OCI-LY7 (cell line): ENCODE results near the gene CRYGN. TPM values are rescaled to one million over a fixed set of nuclear protein-coding genes. Genes with fewer than 3 reads are reported as not detected.

Experiments
- BruUV-seq: library from RNA; stranded (reverse); fragments of 400-500 nt; replicated peaks from 2 replicates; lab custom pipeline; 2021; lab: Mats Ljungman, UMichigan
- CTCF ChIA-PET: fragments of 300-600 bp; sonication (Branson Sonifier 250); formaldehyde crosslinking; loops from one replicate; lab custom pipeline; 2022; ENCODE audit warnings: antibody characterized with exemption; ENCODE audit not compliant: unreplicated experiment; lab: Charles Lee
- POLR2A ChIA-PET: fragments of 300-600 bp; sonication (Branson Sonifier 250); formaldehyde crosslinking; loops from one replicate; lab custom pipeline; 2022; ENCODE audit warnings: antibody characterized with exemption; lab: Charles Lee
- DNase-seq: peaks from one replicate; pipeline ENCODE4 v3.0.0-alpha.2; 2015; ENCODE audit warnings: low spot score
- H2AFZ ChIP-seq: fragments of 200-600 bp; sonication (generic), shearing (Covaris generic); 2 replicates; pipeline ENCODE4 v1.6.1; 2014; ENCODE audit warnings: mild to moderate bottlenecking, antibody characterized with exemption, low read length, moderate library complexity
- H3K27ac ChIP-seq: fragments of 200-600 bp; sonication (generic); 2 replicates; pipeline ENCODE4 v1.5.1; 2014; ENCODE audit warnings: mixed run types, low read depth, mild to moderate bottlenecking, moderate library complexity, low read length, inconsistent platforms; ENCODE audit not compliant: poor library complexity, severe bottlenecking
- H3K36me3 ChIP-seq: fragments of 200-600 bp; sonication (generic); 2 replicates; pipeline ENCODE4 v1.6.1; 2014; ENCODE audit warnings: mild to moderate bottlenecking, antibody characterized with exemption, low read length, moderate library complexity, mixed read lengths; ENCODE audit not compliant: insufficient read depth
- H3K4me1 ChIP-seq: fragments of 200-600 bp; sonication (generic); 2 replicates; pipeline ENCODE4 v1.5.1; 2014; ENCODE audit warnings: mild to moderate bottlenecking, low read length; ENCODE audit not compliant: insufficient read depth, poor library complexity, severe bottlenecking
- H3K4me2 ChIP-seq: fragments of 200-600 bp; sonication (generic); 2 replicates; pipeline ENCODE4 v1.6.1; 2014; ENCODE audit warnings: mild to moderate bottlenecking, low read length
- H3K4me3 ChIP-seq: fragments of 200-600 bp; sonication (generic); 2 replicates; pipeline ENCODE4 v1.5.1; 2014; ENCODE audit warnings: mild to moderate bottlenecking, low read depth, low read length; ENCODE audit not compliant: poor library complexity, severe bottlenecking
- H3K79me2 ChIP-seq: fragments of 200-600 bp; sonication (generic); 2 replicates; pipeline ENCODE4 v1.6.1; 2016; ENCODE audit warnings: low read depth, mild to moderate bottlenecking, low read length, moderate library complexity, mixed read lengths; ENCODE audit not compliant: insufficient read depth
- H3K9me2 ChIP-seq: fragments of 200-600 bp; sonication (generic); 2 replicates; pipeline ENCODE4 v1.6.1; 2016; ENCODE audit warnings: mild to moderate bottlenecking, low read length, mixed read lengths; ENCODE audit not compliant: insufficient read depth
- H3K9me3 ChIP-seq: fragments of 200-600 bp; sonication (generic); 2 replicates; pipeline ENCODE4 v1.6.1; 2014; ENCODE audit warnings: mild to moderate bottlenecking, mixed run types, low read length, mixed read lengths
- H4K20me1 ChIP-seq: fragments of 200-600 bp; sonication (generic); 2 replicates; pipeline ENCODE4 v1.6.1; 2014; ENCODE audit warnings: mild to moderate bottlenecking, antibody characterized with exemption, low read length, moderate library complexity, mixed read lengths; ENCODE audit not compliant: insufficient read depth
- CTCF ChIP-seq: fragments of 200-600 bp; sonication (generic); conservative IDR thresholded peaks from 2 replicates; pipeline ENCODE4 v1.5.1; 2014; ENCODE audit warnings: mild to moderate bottlenecking, antibody characterized with exemption, low read length, moderate library complexity, mixed read lengths
- EZH2phosphoT487 ChIP-seq: fragments of 200-600 bp; sonication (generic); IDR thresholded peaks from 2 replicates; pipeline ENCODE4 v1.6.1; 2018; ENCODE audit warnings: low read depth, borderline replicate concordance, mild to moderate bottlenecking, mixed run types, antibody characterized with exemption, low read length, moderate library complexity, mixed read lengths
- intact Hi-C: fragments of 100-400 bp; cut with micrococcal nuclease; formaldehyde crosslinking; loops from one replicate; pipeline ENCODE4 v1.10.0; 2022; ENCODE audit not compliant: unreplicated experiment
- total RNA-seq, 2 experiments: library from RNA; depleted of rRNA in 1 of 2; stranded (reverse); fragments of >200 nt in 1 of 2; shearing (Covaris generic) in 1 of 2; gene quantifications; 2 replicates each; pipeline ENCODE4 v1.2.3, GENCODE V29; 2014 to 2022

Gene CRYGN
- total RNA-seq, 2 experiments from 2014 or later = 0.09 TPM; not detected in 1

- H3K9me2 ChIP-seq = no peaks in the 10 kb centered on the region
- H3K4me3 ChIP-seq = no peak overlapping the region
- ChIA-PET POLR2A (no interaction called here), CTCF (no interaction called here)
- H3K4me2 ChIP-seq = no peak overlapping the region
- no peak for DNase-seq
- no peak overlapping the region for H2AFZ ChIP-seq
- no peaks in the 10 kb centered on the region for H3K36me3 ChIP-seq
- TF ChIP-seq EZH2phosphoT487 (no peak), CTCF (no peak)
- peaks cover 21% of the 10 kb centered on the region for H3K4me1 ChIP-seq
- H3K27ac ChIP-seq = no peak overlapping the region
- no peaks in the 10 kb centered on the region for H4K20me1 ChIP-seq
- BruUV-seq = no TSS peak
- H3K79me2 ChIP-seq = no peaks in the 10 kb centered on the region
- intact Hi-C loops = no loop called here
- no peaks in the 10 kb centered on the region for H3K9me3 ChIP-seq
Measured at GRCh38 chr7:151398446-151399304, 41.3 kb downstream of the CRYGN start.

GRCh38 chr7:151397026-151397425, 42.9 kb downstream of the CRYGN start:
- Histone ChIP-seq H3K27ac (no peak overlapping the region), H3K36me3 (no peaks in the 10 kb centered on the region), H3K9me3 (no peaks in the 10 kb centered on the region), H3K9me2 (no peaks in the 10 kb centered on the region), H2AFZ (no peak overlapping the region), H3K79me2 (no peaks in the 10 kb centered on the region), H3K4me2 (no peak overlapping the region), H3K4me3 (no peak overlapping the region), H3K4me1 (peaks cover 21% of the 10 kb centered on the region), H4K20me1 (no peaks in the 10 kb centered on the region)
- BruUV-seq = no TSS peak
- no peak for DNase-seq
- ChIA-PET CTCF (no interaction called here), POLR2A (no interaction called here)
- intact Hi-C loops = no loop called here
- TF ChIP-seq EZH2phosphoT487 (no peak), CTCF (no peak)
